ENCODE measurements around the gene PIGO. TPM values are rescaled to one million over a fixed set of nuclear protein-coding genes. Genes with fewer than 3 reads are reported as not detected.
A peak's percentile ranks its signal among the peaks of the same experiment; 100 is the strongest.

The PIGO gene
- total RNA-seq, 4 donors from 2014 or later, result 10.9 to 14.1 (median 12.4) TPM

- WGBS, 2 donors, result 82 to 85% methylated on average over 2 of the region's 2 CpGs
- H3K36me3 ChIP-seq, result peaks cover 7 to 51% (median 14%) of the 10 kb centered on the region in 3 donors
- H3K4me3 ChIP-seq, result no peak overlapping the region
- no peak for TF ChIP-seq POLR2A (IDR thresholded peaks at IDR 0.05)
- no peak for TF ChIP-seq CTCF (IDR thresholded peaks at IDR 0.05)
- intact Hi-C loops (cut with DNase I), result no loop called here
- peaks cover 0 to 7% (median 4%) of the 10 kb centered on the region in 3 donors for H3K4me1 ChIP-seq
- H3K27me3 ChIP-seq, result no peaks in the 10 kb centered on the region
- H3K27ac ChIP-seq, result no peak overlapping the region
- H3K9me3 ChIP-seq, result no peaks in the 10 kb centered on the region
- no peak for DNase-seq
These were observed 11.3 kb downstream of the PIGO start for GRCh38 chr9:35085078-35085477.

GRCh38 chr9:35079426-35080341, 16.7 kb downstream of the PIGO start, which contains the start of gene FANCG:
FANCG (minus strand) TSS chr9:35079942; CDS start chr9:35079524, 418 bp downstream.
- peak within 1 kb of the TSS; percentile 64 to 87 (median 74) for H3K4me3 ChIP-seq
- peaks cover 0 to 26% (median 0%) of the 10 kb centered on the region in 3 donors for H3K36me3 ChIP-seq
- TF ChIP-seq POLR2A (IDR thresholded peaks at IDR 0.05) (peak in 1 of 4 donors; percentile 48), CTCF (IDR thresholded peaks at IDR 0.05) (peak in 1 of 6 experiments; percentile 32)
- intact Hi-C loops (cut with DNase I), result loop anchor here (10.0 kb wide), 1 partner anchor 85 kb away; no protein-coding TSS in a partner anchor
- H3K27ac ChIP-seq, result peak within 1 kb of the TSS; percentile 78 to 94 (median 90)
- H3K4me1 ChIP-seq, result peaks cover 14 to 25% (median 16%) of the 10 kb centered on the region in 3 donors
- H3K9me3 ChIP-seq, result no peaks in the 10 kb centered on the region
- 1% methylated on average over 22 of the region's 67 CpGs; no CpG with 5 or more reads in 1 of the 2 donors for WGBS, 2 donors
- peak; percentile 62 for DNase-seq
- H3K27me3 ChIP-seq, result no peaks in the 10 kb centered on the region

- intact Hi-C loops (cut with DNase I), result loop anchor here (10.0 kb wide), 1 partner anchor 84 kb away; no protein-coding TSS in a partner anchor
- H3K27me3 ChIP-seq, result no peaks in the 10 kb centered on the region
- no peaks in the 10 kb centered on the region for H3K9me3 ChIP-seq
- peaks cover 14 to 25% (median 16%) of the 10 kb centered on the region in 3 donors for H3K4me1 ChIP-seq
- no peak for DNase-seq
- H3K4me3 ChIP-seq, result peak overlapping the region; percentile 64 to 87 (median 74)
- 0% methylated on average over 4 to 7 of the region's 10 CpGs for WGBS, 2 donors
- H3K36me3 ChIP-seq, result peaks cover 0 to 28% (median 0%) of the 10 kb centered on the region in 3 donors
- peak overlapping the region; percentile 78 to 94 (median 90) for H3K27ac ChIP-seq
- TF ChIP-seq CTCF (IDR thresholded peaks at IDR 0.05) (no peak), POLR2A (IDR thresholded peaks at IDR 0.05) (no peak)
These were observed 17.4 kb downstream of the PIGO start for GRCh38 chr9:35079041-35079425.

- Histone ChIP-seq H3K4me1 (peaks cover 14 to 28% (median 17%) of the 10 kb centered on the region in 3 donors), H3K27ac (no peak overlapping the region), H3K9me3 (no peaks in the 10 kb centered on the region), H3K36me3 (peaks cover 0 to 28% (median 0%) of the 10 kb centered on the region in 3 donors), H3K27me3 (no peaks in the 10 kb centered on the region), H3K4me3 (no peak overlapping the region)
- WGBS, 2 donors, result 50% methylated on average over 2 of the region's 4 CpGs; no CpG with 5 or more reads in 1 of the 2 donors
- DNase-seq, result no peak
- intact Hi-C loops (cut with DNase I), result loop anchor here (10.0 kb wide), 1 partner anchor 83 kb away; no protein-coding TSS in a partner anchor
- TF ChIP-seq CTCF (IDR thresholded peaks at IDR 0.05) (no peak), POLR2A (IDR thresholded peaks at IDR 0.05) (no peak)
These were observed 18.3 kb downstream of the PIGO start for GRCh38 chr9:35078066-35078465.

- intact Hi-C loops (cut with DNase I), result loop anchor here (10.0 kb wide), 1 partner anchor 82 kb away; no protein-coding TSS in a partner anchor
- WGBS, 2 donors, result 96 to 97% methylated on average over 3 to 4 of the region's 4 CpGs
These were observed 19.5 kb downstream of the PIGO start for GRCh38 chr9:35076848-35077247.

More at GRCh38 chr9:35076848-35077247, 19.5 kb downstream of the PIGO start:
- Histone ChIP-seq H3K4me3 (no peak overlapping the region), H3K9me3 (no peaks in the 10 kb centered on the region), H3K27me3 (no peaks in the 10 kb centered on the region), H3K4me1 (peaks cover 14 to 31% (median 20%) of the 10 kb centered on the region in 3 donors), H3K27ac (no peak overlapping the region), H3K36me3 (peaks cover 0 to 28% (median 0%) of the 10 kb centered on the region in 3 donors)
- DNase-seq, result no peak
- TF ChIP-seq CTCF (IDR thresholded peaks at IDR 0.05) (no peak), POLR2A (IDR thresholded peaks at IDR 0.05) (no peak)

Measured in esophagus squamous epithelium (tissue), 5 donors.